ENCODE data around the gene MKRN1. TPM values are rescaled to one million over a fixed set of nuclear protein-coding genes. Genes with fewer than 3 reads are reported as not detected.
"Not testable (repeated sequence)": the region's sequence is repeated elsewhere in the genome, so short reads cannot be mapped to it uniquely, and the experiment has no call there.

The MKRN1 gene
- polyA plus RNA-seq, 1 donor, result 85.2 TPM

DNA sequence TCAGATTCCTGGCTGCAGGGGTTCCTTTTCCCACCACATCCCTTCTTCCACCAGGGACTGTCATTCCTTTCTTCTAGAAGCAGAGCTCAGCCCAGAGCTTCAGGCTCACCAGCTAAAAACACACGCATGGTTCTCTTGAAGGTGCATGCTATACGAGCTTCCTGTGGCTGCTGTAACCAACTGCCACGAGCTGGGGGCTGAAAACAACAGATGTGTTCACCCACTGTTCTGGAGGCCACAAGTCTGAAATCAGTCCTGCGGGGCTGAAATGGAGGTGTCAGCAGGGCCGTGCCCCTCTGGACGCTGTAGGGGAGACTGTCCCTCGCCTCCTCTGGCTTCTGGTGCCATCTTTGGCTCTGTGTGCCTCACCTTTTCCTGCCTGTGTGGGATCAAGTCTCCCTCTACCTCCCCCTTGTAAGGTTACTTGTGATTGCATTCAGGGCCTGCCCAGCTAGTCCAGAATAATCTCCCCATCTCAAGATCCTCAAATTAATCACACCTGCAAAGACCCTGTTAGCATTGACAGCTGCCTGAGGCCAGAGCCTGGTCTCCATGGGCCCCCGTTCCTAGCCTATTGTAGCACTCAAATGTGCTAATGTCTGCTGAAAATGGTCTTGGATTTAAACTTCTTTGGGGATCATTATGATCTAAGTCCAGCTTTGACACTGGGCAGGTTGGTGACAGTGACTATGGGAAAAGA lies 61.7 kb downstream of the MKRN1 start:
- Histone ChIP-seq H3K9me3 (ENCODE audit: control insufficient read depth, low read depth, low read length) (no peaks in the 10 kb centered on the region), H3K27ac (ENCODE audit: low read length) (no peak overlapping the region), H3K27me3 (ENCODE audit: control insufficient read depth, insufficient read depth, low read length) (no peaks in the 10 kb centered on the region), H3K4me3 (ENCODE audit: low read length) (no peak overlapping the region), H3K4me1 (ENCODE audit: control insufficient read depth, insufficient read depth, low read length) (no peaks in the 10 kb centered on the region), H3K36me3 (ENCODE audit: control insufficient read depth, insufficient read depth, low read length) (peaks cover 2% of the 10 kb centered on the region)
- no CpG with 5 or more reads among the region's 8 CpGs for WGBS (ENCODE audit: insufficient coverage, low lambda C conversion rate)
- DNase-seq, result no peak

DNA sequence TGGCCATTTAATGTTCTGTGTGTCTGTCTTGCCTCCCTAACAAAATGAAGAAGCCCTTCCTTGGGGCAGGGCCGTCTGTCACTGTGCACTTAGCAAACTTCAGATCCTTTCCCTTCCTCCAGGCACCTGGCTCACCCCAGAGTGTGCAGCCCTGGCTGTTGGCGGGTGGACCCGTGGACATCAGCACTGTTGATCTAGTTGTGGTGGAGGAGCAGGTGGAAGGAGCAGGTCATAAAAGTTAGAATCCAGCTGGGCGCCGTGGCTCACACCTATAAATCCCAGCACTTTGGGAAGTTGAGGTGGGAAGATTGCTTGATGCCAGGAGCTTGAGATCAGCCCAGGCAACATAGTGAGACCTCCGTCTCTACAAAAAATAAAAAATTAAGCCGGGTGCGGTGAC lies 62.7 kb downstream of the MKRN1 start:
- no peaks in the 10 kb centered on the region for H3K27me3 ChIP-seq (ENCODE audit: control insufficient read depth, insufficient read depth, low read length)
- H3K27ac ChIP-seq (ENCODE audit: low read length), result no peak overlapping the region
- DNase-seq, result no peak
- H3K4me1 ChIP-seq (ENCODE audit: control insufficient read depth, insufficient read depth, low read length), result no peaks in the 10 kb centered on the region
- H3K9me3 ChIP-seq (ENCODE audit: control insufficient read depth, low read depth, low read length), result no peaks in the 10 kb centered on the region
- H3K4me3 ChIP-seq (ENCODE audit: low read length), result no peak overlapping the region
- H3K36me3 ChIP-seq (ENCODE audit: control insufficient read depth, insufficient read depth, low read length), result peaks cover 2% of the 10 kb centered on the region
- no CpG with 5 or more reads among the region's 8 CpGs for WGBS (ENCODE audit: insufficient coverage, low lambda C conversion rate)

DNA sequence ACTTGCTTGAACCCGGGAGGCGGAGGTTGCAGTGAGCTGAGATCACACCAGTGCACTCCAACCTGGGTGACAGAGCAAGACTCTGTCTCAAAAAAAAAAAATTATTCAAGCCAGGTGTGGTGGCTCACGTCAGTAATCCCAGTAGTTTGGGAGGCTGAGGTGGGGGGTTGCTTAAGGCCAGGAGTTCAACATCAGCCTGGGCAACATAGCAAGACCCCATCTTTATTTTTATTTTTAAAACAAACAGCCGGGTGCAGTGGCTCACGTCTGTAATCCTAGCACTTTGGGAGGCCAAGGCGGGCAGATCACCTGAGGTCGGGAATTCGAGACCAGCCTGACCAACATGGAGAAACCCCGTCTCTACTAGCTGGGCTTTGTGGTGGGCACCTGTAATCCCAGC lies 63.5 kb downstream of the MKRN1 start:
- H3K27ac ChIP-seq (ENCODE audit: low read length); DNase-seq: not testable (repeated sequence)
- WGBS (ENCODE audit: insufficient coverage, low lambda C conversion rate), result no CpG with 5 or more reads among the region's 9 CpGs

DNA sequence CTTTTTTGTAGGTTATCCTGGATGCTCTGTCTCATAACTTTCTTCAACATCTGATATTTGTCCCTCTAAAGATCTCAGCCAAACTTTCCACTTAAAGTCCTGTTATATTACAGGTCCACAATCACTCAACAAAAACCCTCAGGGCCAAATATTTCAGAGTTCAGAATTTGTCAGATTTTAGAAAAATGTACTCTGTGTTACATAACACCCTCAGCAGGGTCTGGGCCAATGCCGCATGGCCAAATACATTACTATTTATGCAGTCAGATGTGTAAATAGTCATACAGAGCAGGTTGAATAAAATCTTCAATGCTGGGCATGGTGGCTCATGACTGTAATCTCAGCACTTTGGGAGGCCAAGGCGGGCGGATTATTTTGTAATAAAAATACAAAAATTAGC lies 63.9 kb downstream of the MKRN1 start:
- no peaks in the 10 kb centered on the region for H3K27me3 ChIP-seq (ENCODE audit: control insufficient read depth, insufficient read depth, low read length)
- no peak overlapping the region for H3K27ac ChIP-seq (ENCODE audit: low read length)
- H3K36me3 ChIP-seq (ENCODE audit: control insufficient read depth, insufficient read depth, low read length), result peaks cover 2% of the 10 kb centered on the region
- no peak for DNase-seq
- no peaks in the 10 kb centered on the region for H3K4me1 ChIP-seq (ENCODE audit: control insufficient read depth, insufficient read depth, low read length)
- no peak overlapping the region for H3K4me3 ChIP-seq (ENCODE audit: low read length)
- H3K9me3 ChIP-seq (ENCODE audit: control insufficient read depth, low read depth, low read length), result no peaks in the 10 kb centered on the region
- WGBS (ENCODE audit: insufficient coverage, low lambda C conversion rate), result no CpG with 5 or more reads among the region's 3 CpGs

More for the DNA sequence above, 63.5 kb downstream of the MKRN1 start:
- not testable (repeated sequence) for H3K9me3 ChIP-seq (ENCODE audit: control insufficient read depth, low read depth, low read length); H3K36me3 ChIP-seq (ENCODE audit: control insufficient read depth, insufficient read depth, low read length); H3K27me3 ChIP-seq (ENCODE audit: control insufficient read depth, insufficient read depth, low read length); H3K4me3 ChIP-seq (ENCODE audit: low read length); H3K4me1 ChIP-seq (ENCODE audit: control insufficient read depth, insufficient read depth, low read length)

DNA sequence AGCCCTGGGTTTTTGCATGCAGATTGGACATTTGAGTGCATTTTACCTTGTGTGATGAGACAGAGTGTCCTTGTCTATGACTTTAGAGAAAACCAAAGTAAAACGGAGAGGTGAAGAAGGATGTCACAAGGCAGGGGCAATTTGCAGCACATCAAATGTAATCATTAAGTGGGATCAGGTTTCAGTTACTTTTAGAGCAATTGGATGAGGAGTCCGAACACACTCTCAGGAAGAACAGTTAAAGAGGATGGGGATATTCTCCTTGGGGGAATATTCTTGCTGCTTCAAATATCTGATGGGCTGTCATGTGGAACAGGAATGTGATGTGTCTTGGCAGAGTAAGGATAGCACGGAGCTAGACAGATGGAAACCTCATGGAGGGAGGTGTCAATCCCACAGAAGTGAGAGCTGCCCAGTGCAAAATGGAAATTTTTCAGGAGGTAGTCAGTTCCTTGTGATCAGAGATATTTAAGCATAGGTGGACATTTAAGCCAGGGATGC lies 74.7 kb downstream of the MKRN1 start:
- DNase-seq, result no peak
- Histone ChIP-seq H3K27me3 (ENCODE audit: control insufficient read depth, insufficient read depth, low read length) (no peaks in the 10 kb centered on the region), H3K4me3 (ENCODE audit: low read length) (peak overlapping the region; percentile 58), H3K4me1 (ENCODE audit: control insufficient read depth, insufficient read depth, low read length) (no peaks in the 10 kb centered on the region), H3K9me3 (ENCODE audit: control insufficient read depth, low read depth, low read length) (no peaks in the 10 kb centered on the region), H3K27ac (ENCODE audit: low read length) (no peak overlapping the region), H3K36me3 (ENCODE audit: control insufficient read depth, insufficient read depth, low read length) (no peaks in the 10 kb centered on the region)
- WGBS (ENCODE audit: insufficient coverage, low lambda C conversion rate), result 42% methylated on average over 2 of the region's 3 CpGs

DNA sequence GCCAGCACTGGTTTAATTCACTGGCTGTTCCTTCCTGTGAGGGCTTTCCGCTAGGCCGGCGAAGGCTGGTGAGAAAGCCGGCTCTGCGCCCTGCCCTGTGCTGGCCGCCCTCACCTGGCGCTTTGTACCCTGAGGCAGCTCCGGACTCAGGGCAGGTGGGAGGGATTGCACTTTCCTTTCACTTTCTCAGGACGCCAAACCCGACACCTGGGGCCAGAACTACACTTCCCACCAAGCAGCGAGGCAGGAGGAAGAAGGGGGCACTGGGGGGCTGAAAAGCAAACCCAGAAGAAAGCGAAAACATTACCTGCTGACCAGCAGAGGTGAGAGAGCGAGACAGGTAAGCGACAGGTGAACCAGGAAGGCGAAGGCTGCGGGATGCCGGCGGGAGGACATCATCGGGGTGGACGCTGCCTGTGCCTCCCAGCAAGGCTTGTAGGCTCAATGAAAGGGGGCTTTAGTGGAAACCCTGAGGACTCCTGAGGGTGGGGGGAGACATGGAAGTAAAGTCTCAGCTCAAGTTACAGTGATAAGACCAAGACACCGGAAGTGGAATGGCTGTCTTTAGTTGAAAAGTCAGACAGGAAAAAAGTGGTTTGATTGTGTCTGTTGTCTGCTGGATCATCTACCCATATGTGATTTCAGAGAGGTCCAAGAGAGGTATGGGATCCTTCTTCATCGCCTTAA lies 75.3 kb downstream of the MKRN1 start, which contains the start of gene RAB19:
Gene RAB19 (plus strand): TSS at position 181 of the 687 bp plus-strand sequence. CDS start 3,589 bp downstream, outside the sequence.
- peak within 1 kb of the TSS; percentile 58 for H3K4me3 ChIP-seq (ENCODE audit: low read length)
- WGBS (ENCODE audit: insufficient coverage, low lambda C conversion rate), result no CpG with 5 or more reads among the region's 22 CpGs
- no peak within 1 kb of the TSS for H3K27ac ChIP-seq (ENCODE audit: low read length)
- H3K4me1 ChIP-seq (ENCODE audit: control insufficient read depth, insufficient read depth, low read length), result no peaks in the 10 kb centered on the region
- H3K27me3 ChIP-seq (ENCODE audit: control insufficient read depth, insufficient read depth, low read length), result no peaks in the 10 kb centered on the region
- H3K9me3 ChIP-seq (ENCODE audit: control insufficient read depth, low read depth, low read length), result no peaks in the 10 kb centered on the region
- DNase-seq, result peak; percentile 67 to 85
- H3K36me3 ChIP-seq (ENCODE audit: control insufficient read depth, insufficient read depth, low read length), result no peaks in the 10 kb centered on the region

Other genes with a start within 250 kb of the MKRN1 start
- 38.7 TPM for gene SLC37A3, start 81.0 kb downstream of the MKRN1 start, polyA plus RNA-seq
- 1.2 TPM for gene RAB19, start 75.4 kb downstream of the MKRN1 start, polyA plus RNA-seq
- gene DENND2A, start 161.3 kb upstream of the MKRN1 start, polyA plus RNA-seq, result 12.2 TPM
- 16.6 TPM for gene ADCK2, start 193.4 kb upstream of the MKRN1 start, polyA plus RNA-seq
- gene NDUFB2, start 217.2 kb upstream of the MKRN1 start, polyA plus RNA-seq, result 209 TPM

All from large intestine (tissue), 3 donors.